HG02798 (cell line): Measurements from ENCODE around the gene WNK2.
A peak's percentile ranks its signal among the peaks of the same experiment; 100 is the strongest.

Source experiments
- ATAC-seq: cut with Tn5 transposase; IDR thresholded peaks from one replicate; pipeline ENCODE4 v1.9.1; 2021; ENCODE audit warnings: mild to moderate bottlenecking; ENCODE audit not compliant: unreplicated experiment, poor library complexity

The WNK2 gene

GRCh38 chr9:93159601-93160471 is 24.1 kb upstream of the WNK2 start:
- ATAC-seq: peak; percentile 89

GRCh38 chr9:93161786-93162562 is 22.0 kb upstream of the WNK2 start:
- no peak for ATAC-seq

- no peak for ATAC-seq
Measured at GRCh38 chr9:93164085-93164484, 19.9 kb upstream of the WNK2 start.

GRCh38 chr9:93166699-93167098 is 17.2 kb upstream of the WNK2 start:
- no peak for ATAC-seq

GRCh38 chr9:93167185-93167584 is 16.8 kb upstream of the WNK2 start:
- no peak for ATAC-seq

- ATAC-seq: no peak
Measured at GRCh38 chr9:93167838-93168237, 16.1 kb upstream of the WNK2 start.

- ATAC-seq: no peak
Measured at GRCh38 chr9:93168581-93168980, 15.4 kb upstream of the WNK2 start.

GRCh38 chr9:93169444-93169843 is 14.5 kb upstream of the WNK2 start:
- no peak for ATAC-seq

- no peak for ATAC-seq
Measured at GRCh38 chr9:93170571-93170970, 13.4 kb upstream of the WNK2 start.

GRCh38 chr9:93171261-93171990 is 12.5 kb upstream of the WNK2 start:
- ATAC-seq: no peak

- ATAC-seq: no peak
Measured at GRCh38 chr9:93172666-93173364, 11.1 kb upstream of the WNK2 start.

- no peak for ATAC-seq
Measured at GRCh38 chr9:93173365-93174051, 10.4 kb upstream of the WNK2 start.

- ATAC-seq: no peak
Measured at GRCh38 chr9:93174976-93175375, 9.0 kb upstream of the WNK2 start.

- ATAC-seq: no peak
Measured at GRCh38 chr9:93177676-93178075, 6.3 kb upstream of the WNK2 start.

- no peak for ATAC-seq
Measured at GRCh38 chr9:93178851-93179786, 4.8 kb upstream of the WNK2 start.

- no peak for ATAC-seq
Measured at GRCh38 chr9:93180938-93181337, 3.0 kb upstream of the WNK2 start.

- ATAC-seq: no peak
Measured at GRCh38 chr9:93181672-93182435, 2.1 kb upstream of the WNK2 start.

GRCh38 chr9:93182572-93182971 is 1.4 kb upstream of the WNK2 start:
- ATAC-seq: no peak
